Panc1 (cell line): Measurements from ENCODE around the gene TMEM51. TPM values are rescaled to one million over a fixed set of nuclear protein-coding genes. Genes with fewer than 3 reads are reported as not detected.

ENCODE experiments used
- ATAC-seq: fragments of 200-7000 bp; cut with Tn5 transposase; 2 replicates; pipeline ENCODE4 v1.9.1; 2020; ENCODE audit warnings: mild to moderate bottlenecking, moderate library complexity
- BruUV-seq: library from RNA; stranded (reverse); fragments of 400-500 nt; replicated peaks from 2 replicates; lab custom pipeline; 2021; lab: Mats Ljungman, UMichigan
- CTCF ChIA-PET: fragments of 300-600 bp; sonication (Branson Sonifier 250); formaldehyde crosslinking; loops from one replicate; lab custom pipeline; 2022; ENCODE audit warnings: antibody characterized with exemption; lab: Charles Lee
- POLR2A ChIA-PET: fragments of 300-600 bp; sonication (Branson Sonifier 250); formaldehyde crosslinking; loops from one replicate; lab custom pipeline; 2022; ENCODE audit warnings: antibody characterized with exemption; lab: Charles Lee
- DNase-seq: peaks from one replicate; pipeline ENCODE4 v3.0.0-alpha.2; 2010; ENCODE audit warnings: low read depth, low spot score
- H3K27ac ChIP-seq: 2 replicates; pipeline ENCODE4 v1.5.1; 2011; ENCODE audit warnings: mild to moderate bottlenecking, low read length, inconsistent platforms
- H3K27me3 ChIP-seq: fragments of 200-500 bp; sonication (Bioruptor generic); 2 replicates; pipeline ENCODE4 v1.6.0; 2014; ENCODE audit warnings: low read length, inconsistent platforms; ENCODE audit not compliant: control insufficient read depth, insufficient read depth
- H3K36me3 ChIP-seq: fragments of 200-500 bp; sonication (Bioruptor generic); 2 replicates; pipeline ENCODE4 v1.5.1; 2014; ENCODE audit warnings: inconsistent platforms, mild to moderate bottlenecking, low read length, moderate library complexity; ENCODE audit not compliant: control insufficient read depth, insufficient read depth
- H3K4me1 ChIP-seq: 2 replicates; pipeline ENCODE4 v1.5.1; 2011; ENCODE audit warnings: inconsistent platforms, mild to moderate bottlenecking, low read length, moderate library complexity; ENCODE audit not compliant: control insufficient read depth, insufficient read depth
- H3K4me3 ChIP-seq, 2 experiments: 2 replicates each; pipeline ENCODE4 v1.5.1; 2011 to 2012; ENCODE audit warnings: low read depth in 2 of 2, low read length in 2 of 2, mild to moderate bottlenecking in 2 of 2, inconsistent platforms in 1 of 2, moderate library complexity in 1 of 2
- H3K9me3 ChIP-seq: fragments of 200-500 bp; sonication (Bioruptor generic); 2 replicates; pipeline ENCODE4 v1.5.1; 2014; ENCODE audit warnings: low read depth, mild to moderate bottlenecking, inconsistent platforms, low read length, moderate library complexity; ENCODE audit not compliant: control insufficient read depth, insufficient read depth
- POLR2AphosphoS5 ChIP-seq: IDR thresholded peaks from 2 replicates; pipeline ENCODE4 v1.6.1; 2012; ENCODE audit warnings: mild to moderate bottlenecking, low read depth, low read length, moderate library complexity
- SIN3A ChIP-seq: IDR thresholded peaks from 2 replicates; pipeline ENCODE4 v1.6.1; 2012; ENCODE audit warnings: low read depth, mild to moderate bottlenecking, low read length, moderate library complexity, borderline replicate concordance; ENCODE audit not compliant: insufficient read depth
- TCF7L2 ChIP-seq: IDR thresholded peaks from 2 replicates; pipeline ENCODE4 v1.6.1; 2011; ENCODE audit warnings: mild to moderate bottlenecking, low read depth, low read length, inconsistent platforms
- in situ Hi-C: cut with HindIII; loops from 2 replicates; pipeline ENCODE4 v1.10.0; 2016; ENCODE audit warnings: low sequenced_read_pairs, low pct_unique_long_range_greater_than_20kb
- intact Hi-C: fragments of 100-400 bp; cut with micrococcal nuclease; formaldehyde crosslinking; loops from one replicate; pipeline ENCODE4 v1.10.0; 2022; ENCODE audit not compliant: unreplicated experiment
- total RNA-seq: library from RNA; stranded (reverse); gene quantifications from one replicate; pipeline ENCODE4 v1.2.1, GENCODE V29; 2021; ENCODE audit not compliant: unreplicated experiment
- TF ChIP-seq, protein P1 (sequence below): fragments of 450-650 bp; IDR thresholded peaks from 2 replicates; pipeline ENCODE4 v1.5.1; 2017; ENCODE audit warnings: mild to moderate bottlenecking
- TF ChIP-seq, protein P2 (sequence below), 2 experiments: IDR thresholded peaks; 2 replicates each; pipeline ENCODE4 v1.6.1; 2011 to 2012; ENCODE audit warnings: low read depth in 2 of 2, control low read depth in 1 of 2, low read length in 1 of 2, mild to moderate bottlenecking in 1 of 2, moderate library complexity in 1 of 2; ENCODE audit not compliant: insufficient read depth in 1 of 2

The TMEM51 gene
- total RNA-seq, 1 experiment from 2014 or later = 25.8 TPM

DNA sequence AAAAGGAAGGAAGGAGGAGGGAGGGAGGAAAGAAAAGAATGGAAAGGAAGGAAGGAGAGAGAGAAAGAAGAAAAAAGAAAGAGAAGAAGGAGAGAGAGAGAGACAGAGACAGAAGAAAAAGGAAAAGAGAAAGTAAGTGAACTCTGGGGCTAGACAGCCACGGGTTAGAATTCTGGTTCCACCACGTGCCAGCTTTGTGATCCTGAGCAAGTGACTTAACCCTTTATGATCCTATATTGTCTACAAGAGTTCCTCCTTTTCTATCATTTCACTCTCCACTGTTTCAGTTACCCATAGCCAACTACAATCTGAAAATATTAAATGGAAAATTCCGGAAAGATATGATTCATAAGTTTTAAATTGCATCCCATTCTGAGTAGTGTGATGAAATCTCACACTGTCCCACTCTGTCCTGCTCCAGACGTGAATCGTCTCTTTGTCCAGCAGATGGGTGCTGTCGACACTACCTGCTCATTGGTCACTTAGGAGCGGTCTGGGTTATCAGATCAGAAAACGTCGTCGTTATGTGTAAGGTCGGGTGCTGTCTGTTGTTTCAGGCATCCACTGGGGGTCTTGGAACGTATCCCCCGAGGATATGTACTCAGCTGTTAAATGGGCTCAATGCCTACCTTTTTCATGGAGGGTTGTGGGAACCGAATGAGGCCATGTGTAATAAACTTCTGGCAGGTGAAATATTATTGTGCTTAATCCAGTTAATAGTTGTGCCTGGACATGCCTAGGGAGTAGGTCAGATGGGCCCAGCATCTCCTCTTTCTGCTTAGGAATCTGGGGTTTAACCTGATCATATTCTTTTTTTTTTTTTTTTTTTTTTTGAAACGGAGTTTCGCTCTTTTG is 19.1 kb downstream of the TMEM51 start:
- ATAC-seq (no peak), DNase-seq (no peak)
- ChIA-PET CTCF (no interaction called here), POLR2A (no interaction called here)
- Histone ChIP-seq H3K36me3 (no peaks in the 10 kb centered on the region), H3K4me3 (0 out of 4 replicates have a peak overlapping the region, but pooled peaks of 1 of the 2 experiments have one; percentile 6), H3K27ac (peak overlapping the region; percentile 49), H3K9me3 (no peaks in the 10 kb centered on the region), H3K4me1 (peaks cover 49% of the 10 kb centered on the region), H3K27me3 (no peaks in the 10 kb centered on the region)
- no TSS peak for BruUV-seq
- TF ChIP-seq, protein P1, sequence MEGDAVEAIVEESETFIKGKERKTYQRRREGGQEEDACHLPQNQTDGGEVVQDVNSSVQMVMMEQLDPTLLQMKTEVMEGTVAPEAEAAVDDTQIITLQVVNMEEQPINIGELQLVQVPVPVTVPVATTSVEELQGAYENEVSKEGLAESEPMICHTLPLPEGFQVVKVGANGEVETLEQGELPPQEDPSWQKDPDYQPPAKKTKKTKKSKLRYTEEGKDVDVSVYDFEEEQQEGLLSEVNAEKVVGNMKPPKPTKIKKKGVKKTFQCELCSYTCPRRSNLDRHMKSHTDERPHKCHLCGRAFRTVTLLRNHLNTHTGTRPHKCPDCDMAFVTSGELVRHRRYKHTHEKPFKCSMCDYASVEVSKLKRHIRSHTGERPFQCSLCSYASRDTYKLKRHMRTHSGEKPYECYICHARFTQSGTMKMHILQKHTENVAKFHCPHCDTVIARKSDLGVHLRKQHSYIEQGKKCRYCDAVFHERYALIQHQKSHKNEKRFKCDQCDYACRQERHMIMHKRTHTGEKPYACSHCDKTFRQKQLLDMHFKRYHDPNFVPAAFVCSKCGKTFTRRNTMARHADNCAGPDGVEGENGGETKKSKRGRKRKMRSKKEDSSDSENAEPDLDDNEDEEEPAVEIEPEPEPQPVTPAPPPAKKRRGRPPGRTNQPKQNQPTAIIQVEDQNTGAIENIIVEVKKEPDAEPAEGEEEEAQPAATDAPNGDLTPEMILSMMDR = no peak
- TF ChIP-seq, protein P2, sequence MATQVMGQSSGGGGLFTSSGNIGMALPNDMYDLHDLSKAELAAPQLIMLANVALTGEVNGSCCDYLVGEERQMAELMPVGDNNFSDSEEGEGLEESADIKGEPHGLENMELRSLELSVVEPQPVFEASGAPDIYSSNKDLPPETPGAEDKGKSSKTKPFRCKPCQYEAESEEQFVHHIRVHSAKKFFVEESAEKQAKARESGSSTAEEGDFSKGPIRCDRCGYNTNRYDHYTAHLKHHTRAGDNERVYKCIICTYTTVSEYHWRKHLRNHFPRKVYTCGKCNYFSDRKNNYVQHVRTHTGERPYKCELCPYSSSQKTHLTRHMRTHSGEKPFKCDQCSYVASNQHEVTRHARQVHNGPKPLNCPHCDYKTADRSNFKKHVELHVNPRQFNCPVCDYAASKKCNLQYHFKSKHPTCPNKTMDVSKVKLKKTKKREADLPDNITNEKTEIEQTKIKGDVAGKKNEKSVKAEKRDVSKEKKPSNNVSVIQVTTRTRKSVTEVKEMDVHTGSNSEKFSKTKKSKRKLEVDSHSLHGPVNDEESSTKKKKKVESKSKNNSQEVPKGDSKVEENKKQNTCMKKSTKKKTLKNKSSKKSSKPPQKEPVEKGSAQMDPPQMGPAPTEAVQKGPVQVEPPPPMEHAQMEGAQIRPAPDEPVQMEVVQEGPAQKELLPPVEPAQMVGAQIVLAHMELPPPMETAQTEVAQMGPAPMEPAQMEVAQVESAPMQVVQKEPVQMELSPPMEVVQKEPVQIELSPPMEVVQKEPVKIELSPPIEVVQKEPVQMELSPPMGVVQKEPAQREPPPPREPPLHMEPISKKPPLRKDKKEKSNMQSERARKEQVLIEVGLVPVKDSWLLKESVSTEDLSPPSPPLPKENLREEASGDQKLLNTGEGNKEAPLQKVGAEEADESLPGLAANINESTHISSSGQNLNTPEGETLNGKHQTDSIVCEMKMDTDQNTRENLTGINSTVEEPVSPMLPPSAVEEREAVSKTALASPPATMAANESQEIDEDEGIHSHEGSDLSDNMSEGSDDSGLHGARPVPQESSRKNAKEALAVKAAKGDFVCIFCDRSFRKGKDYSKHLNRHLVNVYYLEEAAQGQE (IDR thresholded peaks at IDR 0.05; ENCODE audit: insufficient read depth in 1 of 2, low read depth in 2 of 2, low read length in 1 of 2) = no peak
- no peak for TF ChIP-seq TCF7L2
- in situ Hi-C loops (no loop called here), intact Hi-C loops (no loop called here)

DNA sequence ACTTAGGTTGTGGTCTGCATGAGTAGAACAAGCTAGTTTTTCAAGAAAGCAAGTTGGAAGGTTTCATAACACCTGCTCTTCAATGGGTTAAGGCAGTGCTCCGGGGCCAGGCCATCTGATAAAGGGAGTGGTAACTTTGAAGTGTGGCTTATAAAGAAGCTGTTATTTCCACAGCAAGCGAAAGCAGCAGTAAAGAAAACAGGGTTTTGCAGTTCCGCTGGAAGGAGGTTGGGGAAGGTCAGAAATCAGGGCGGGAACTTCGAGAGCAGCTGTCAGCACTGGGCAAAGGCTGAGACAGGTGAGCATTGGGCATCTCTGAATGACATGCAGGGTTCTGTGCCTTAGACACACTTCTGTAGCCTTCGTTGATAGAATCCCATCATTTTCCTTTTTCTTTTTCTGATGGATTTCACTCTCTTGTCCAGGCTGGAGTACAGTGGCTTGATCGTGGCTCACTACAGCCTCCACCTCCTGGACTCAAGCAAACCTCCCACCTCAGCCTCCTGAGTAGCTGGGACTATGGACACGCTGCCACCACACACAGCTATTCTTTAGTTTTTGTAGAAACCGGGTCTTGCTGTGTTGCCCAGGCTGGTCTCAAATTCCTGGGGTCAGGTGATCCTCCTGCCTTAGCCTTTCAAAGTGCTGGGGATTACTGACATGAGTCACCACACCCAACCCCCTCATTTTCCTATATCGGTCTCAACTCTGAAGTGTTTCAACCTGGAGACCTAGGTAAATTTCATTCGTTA is 20.5 kb downstream of the TMEM51 start:
- in situ Hi-C loops (no loop called here), intact Hi-C loops (no loop called here)
- DNase-seq (no peak), ATAC-seq (no peak)
- no peaks in the 10 kb centered on the region for H3K27me3 ChIP-seq
- no peaks in the 10 kb centered on the region for H3K36me3 ChIP-seq
- POLR2A ChIA-PET = interaction anchor here (1.0 kb wide), 1 partner anchor 17 kb away, joined by 3 read pairs; no protein-coding TSS in a partner anchor
- H3K9me3 ChIP-seq = no peaks in the 10 kb centered on the region
- H3K27ac ChIP-seq = peak overlapping the region; percentile 31; the same call in 1 of the 2 replicates
- TF ChIP-seq SIN3A (no peak), POLR2AphosphoS5 (no peak), TCF7L2 (peak; percentile 71; the same call in 1 of the 2 replicates)
- TF ChIP-seq, protein P1 = no peak
- TF ChIP-seq, protein P2 (IDR thresholded peaks at IDR 0.05; ENCODE audit: insufficient read depth in 1 of 2, low read depth in 2 of 2, low read length in 1 of 2) = no peak
- no peak overlapping the region for H3K4me3 ChIP-seq
- BruUV-seq = no TSS peak
- peaks cover 49% of the 10 kb centered on the region for H3K4me1 ChIP-seq
- CTCF ChIA-PET = no interaction called here
